Karpas-422 (cell line): ENCODE results near the gene ATP8B4. TPM values are rescaled to one million over a fixed set of nuclear protein-coding genes. Genes with fewer than 3 reads are reported as not detected.

ENCODE experiments used
- DNase-seq: peaks from one replicate; pipeline ENCODE4 v3.0.0-alpha.2; 2015
- H2AFZ ChIP-seq: fragments of 200-600 bp; sonication (generic); 2 replicates; pipeline ENCODE4 v1.6.1; 2014; ENCODE audit warnings: antibody characterized with exemption, low read length, mixed read lengths
- H3K27ac ChIP-seq: fragments of 200-600 bp; sonication (generic); 2 replicates; pipeline ENCODE4 v1.5.1; 2014; ENCODE audit warnings: mild to moderate bottlenecking, low read length, moderate library complexity
- H3K27me3 ChIP-seq: fragments of 200-600 bp; sonication (generic); 2 replicates; pipeline ENCODE4 v1.6.1; 2014; ENCODE audit warnings: low read length, mixed read lengths
- H3K36me3 ChIP-seq: fragments of 200-600 bp; sonication (generic); 2 replicates; pipeline ENCODE4 v1.6.1; 2014; ENCODE audit warnings: low read length, mixed read lengths; ENCODE audit not compliant: insufficient read depth
- H3K4me1 ChIP-seq: fragments of 200-600 bp; sonication (generic); 2 replicates; pipeline ENCODE4 v1.6.1; 2014; ENCODE audit warnings: mild to moderate bottlenecking, low read length, mixed read lengths
- H3K4me2 ChIP-seq: fragments of 200-600 bp; sonication (generic); 2 replicates; pipeline ENCODE4 v1.6.1; 2014; ENCODE audit warnings: low read length, low read depth, mild to moderate bottlenecking; ENCODE audit not compliant: poor library complexity, severe bottlenecking
- H3K4me3 ChIP-seq: fragments of 200-600 bp; sonication (generic); 2 replicates; pipeline ENCODE4 v1.5.1; 2014; ENCODE audit warnings: mild to moderate bottlenecking, antibody characterized with exemption, low read length, mixed read lengths
- H3K79me2 ChIP-seq: fragments of 200-600 bp; sonication (generic); 2 replicates; pipeline ENCODE4 v1.6.1; 2014; ENCODE audit warnings: mild to moderate bottlenecking, low read length, mixed read lengths
- H3K9ac ChIP-seq: fragments of 200-600 bp; sonication (generic); 2 replicates; pipeline ENCODE4 v1.6.0; 2014; ENCODE audit warnings: low read length
- H3K9me2 ChIP-seq: fragments of 200-600 bp; sonication (generic), shearing (Covaris generic); replicated peaks from 2 replicates; pipeline ENCODE4 v1.6.0; 2014; ENCODE audit warnings: mild to moderate bottlenecking, low read length, moderate library complexity; ENCODE audit not compliant: insufficient read depth
- H3K9me3 ChIP-seq: fragments of 300-700, 200-600 bp; sonication (generic); 2 replicates; pipeline ENCODE4 v1.6.1; 2014; ENCODE audit warnings: low read length, mixed read lengths
- H4K20me1 ChIP-seq: fragments of 200-600 bp; sonication (generic); 2 replicates; pipeline ENCODE4 v1.6.1; 2014; ENCODE audit warnings: mild to moderate bottlenecking, antibody characterized with exemption, low read length, low read depth; ENCODE audit not compliant: insufficient read depth
- total RNA-seq: library from RNA; depleted of rRNA; stranded (reverse); fragments of >200 nt; shearing (Covaris generic); gene quantifications from 2 replicates; pipeline ENCODE4 v1.2.3, GENCODE V29; 2014; ENCODE audit warnings: low replicate concordance

Gene ATP8B4
- total RNA-seq, 1 experiment from 2014 or later: not detected

- Histone ChIP-seq H3K27ac (no peak overlapping the region), H3K4me2 (no peak overlapping the region), H4K20me1 (no peaks in the 10 kb centered on the region), H3K79me2 (no peaks in the 10 kb centered on the region), H3K9ac (no peak overlapping the region), H2AFZ (no peak overlapping the region), H3K4me1 (no peaks in the 10 kb centered on the region), H3K27me3 (no peaks in the 10 kb centered on the region), H3K9me3 (no peaks in the 10 kb centered on the region), H3K4me3 (no peak overlapping the region), H3K9me2 (no peaks in the 10 kb centered on the region), H3K36me3 (no peaks in the 10 kb centered on the region)
- DNase-seq: no peak
These were observed 1.7 kb upstream of the ATP8B4 start for GRCh38 chr15:50120729-50121128.

- H3K4me1 ChIP-seq: no peaks in the 10 kb centered on the region; the same call in 1 of the 2 replicates
- H3K27ac ChIP-seq: no peak overlapping the region
- no peaks in the 10 kb centered on the region for H3K36me3 ChIP-seq
- H3K79me2 ChIP-seq: no peaks in the 10 kb centered on the region
- no peak overlapping the region for H3K4me2 ChIP-seq
- H3K9me2 ChIP-seq: no peaks in the 10 kb centered on the region
- H3K4me3 ChIP-seq: no peak overlapping the region
- H3K9me3 ChIP-seq: no peaks in the 10 kb centered on the region
- DNase-seq: no peak
- H2AFZ ChIP-seq: no peak overlapping the region
- no peaks in the 10 kb centered on the region for H3K27me3 ChIP-seq
- H3K9ac ChIP-seq: no peak overlapping the region
- no peaks in the 10 kb centered on the region for H4K20me1 ChIP-seq
These were observed 1.5 kb downstream of the ATP8B4 start for GRCh38 chr15:50117431-50118027.

GRCh38 chr15:50116477-50116876 is 2.6 kb downstream of the ATP8B4 start:
- no peaks in the 10 kb centered on the region for H3K9me3 ChIP-seq
- H3K79me2 ChIP-seq: no peaks in the 10 kb centered on the region
- no peak overlapping the region for H3K4me2 ChIP-seq
- H3K4me3 ChIP-seq: no peak overlapping the region
- H3K9me2 ChIP-seq: no peaks in the 10 kb centered on the region
- H3K4me1 ChIP-seq: no peaks in the 10 kb centered on the region; the same call in 1 of the 2 replicates
- no peak overlapping the region for H3K9ac ChIP-seq
- H2AFZ ChIP-seq: no peak overlapping the region
- H3K27me3 ChIP-seq: no peaks in the 10 kb centered on the region
- no peak overlapping the region for H3K27ac ChIP-seq
- H4K20me1 ChIP-seq: no peaks in the 10 kb centered on the region
- peak; percentile 82 for DNase-seq
- no peaks in the 10 kb centered on the region for H3K36me3 ChIP-seq

GRCh38 chr15:50113992-50114780 is 4.8 kb downstream of the ATP8B4 start:
- Histone ChIP-seq H3K4me1 (no peaks in the 10 kb centered on the region; the same call in 1 of the 2 replicates), H3K9me3 (no peaks in the 10 kb centered on the region), H3K27me3 (no peaks in the 10 kb centered on the region), H3K9ac (no peak overlapping the region), H3K9me2 (no peaks in the 10 kb centered on the region), H3K4me3 (no peak overlapping the region), H2AFZ (no peak overlapping the region), H3K4me2 (no peak overlapping the region), H3K36me3 (no peaks in the 10 kb centered on the region), H3K79me2 (no peaks in the 10 kb centered on the region), H4K20me1 (no peaks in the 10 kb centered on the region), H3K27ac (no peak overlapping the region)
- no peak for DNase-seq

- Histone ChIP-seq H3K4me3 (no peak overlapping the region), H3K27ac (no peak overlapping the region), H3K4me1 (no peaks in the 10 kb centered on the region; the same call in 1 of the 2 replicates), H3K9me2 (no peaks in the 10 kb centered on the region), H2AFZ (no peak overlapping the region), H4K20me1 (no peaks in the 10 kb centered on the region), H3K79me2 (no peaks in the 10 kb centered on the region), H3K9me3 (no peaks in the 10 kb centered on the region), H3K27me3 (no peaks in the 10 kb centered on the region), H3K9ac (no peak overlapping the region), H3K36me3 (no peaks in the 10 kb centered on the region), H3K4me2 (no peak overlapping the region)
- no peak for DNase-seq
These were observed 5.9 kb downstream of the ATP8B4 start for GRCh38 chr15:50113187-50113505.

DNA sequence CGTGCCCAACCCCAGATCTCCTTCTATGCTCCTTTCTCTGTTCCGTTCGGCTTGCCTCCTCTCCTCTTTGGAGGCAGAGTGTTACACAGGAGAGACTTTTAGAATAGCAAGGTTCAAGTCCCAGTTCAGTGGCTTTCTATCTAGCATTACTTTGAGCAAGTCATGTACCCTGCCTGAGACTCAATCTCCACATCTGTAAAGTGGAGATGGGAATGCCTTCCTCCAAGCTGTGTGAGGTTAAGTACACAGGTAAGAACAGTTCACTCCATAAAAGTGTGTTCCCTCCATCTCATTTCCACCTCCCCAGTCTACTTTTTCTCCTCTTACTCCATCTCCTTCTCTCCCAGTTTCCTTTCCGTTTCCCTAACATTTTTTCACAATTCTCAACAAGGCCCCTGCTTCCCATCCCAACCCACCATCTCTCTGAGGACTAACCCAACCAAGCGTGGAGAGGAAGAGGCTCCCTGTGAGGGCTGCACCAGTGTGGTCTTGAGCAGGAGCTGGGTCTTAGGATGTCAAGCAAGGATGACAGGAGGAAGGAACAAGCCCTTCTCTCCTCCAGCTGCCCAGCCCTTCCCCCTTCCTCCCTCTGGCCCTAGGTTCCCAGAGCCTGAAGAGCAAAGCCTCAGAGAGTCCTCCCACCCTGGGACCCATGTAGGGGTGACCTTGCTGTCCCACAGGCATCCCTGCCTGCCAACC is 6.4 kb downstream of the ATP8B4 start:
- H3K4me1 ChIP-seq: no peaks in the 10 kb centered on the region; the same call in 1 of the 2 replicates
- no peak overlapping the region for H3K27ac ChIP-seq
- no peaks in the 10 kb centered on the region for H3K79me2 ChIP-seq
- H3K9ac ChIP-seq: no peak overlapping the region
- H3K36me3 ChIP-seq: no peaks in the 10 kb centered on the region
- H3K4me2 ChIP-seq: no peak overlapping the region
- no peaks in the 10 kb centered on the region for H3K9me2 ChIP-seq
- no peak for DNase-seq
- H3K9me3 ChIP-seq: no peaks in the 10 kb centered on the region
- no peak overlapping the region for H3K4me3 ChIP-seq
- no peak overlapping the region for H2AFZ ChIP-seq
- H3K27me3 ChIP-seq: no peaks in the 10 kb centered on the region
- H4K20me1 ChIP-seq: no peaks in the 10 kb centered on the region

GRCh38 chr15:50110285-50110684 is 8.7 kb downstream of the ATP8B4 start:
- H3K27me3 ChIP-seq: no peaks in the 10 kb centered on the region
- no peak overlapping the region for H3K4me2 ChIP-seq
- no peaks in the 10 kb centered on the region for H3K9me3 ChIP-seq
- no peak for DNase-seq
- no peak overlapping the region for H3K4me3 ChIP-seq
- no peak overlapping the region for H3K9ac ChIP-seq
- no peaks in the 10 kb centered on the region for H3K9me2 ChIP-seq
- no peaks in the 10 kb centered on the region for H3K79me2 ChIP-seq
- no peak overlapping the region for H3K27ac ChIP-seq
- no peaks in the 10 kb centered on the region; the same call in 1 of the 2 replicates for H3K4me1 ChIP-seq
- H4K20me1 ChIP-seq: no peaks in the 10 kb centered on the region
- no peak overlapping the region for H2AFZ ChIP-seq
- H3K36me3 ChIP-seq: no peaks in the 10 kb centered on the region
